Ovary (tissue), 9 donors: ENCODE measurements around the gene PADI1. TPM values are rescaled to one million over a fixed set of nuclear protein-coding genes. Genes with fewer than 3 reads are reported as not detected.

Experiments used
- DNase-seq, 5 donors: peaks; one replicate each; pipeline ENCODE4 v3.0.0-alpha.2; 2019 to 2020
- H3K27ac ChIP-seq, 2 donors: fragments of 200-600 bp; one replicate each; pipeline versions ENCODE4 v1.5.1 to v1.8.0; 2019 to 2022
- H3K27me3 ChIP-seq: fragments of 200-600 bp; one replicate; pipeline ENCODE4 v1.8.0; 2022
- H3K36me3 ChIP-seq: fragments of 200-600 bp; sonication (generic); one replicate; pipeline ENCODE4 v1.5.1; 2019
- H3K4me1 ChIP-seq: one replicate; pipeline ENCODE4 v1.8.1; 2013; ENCODE audit warnings: mild to moderate bottlenecking, moderate library complexity; ENCODE audit not compliant: insufficient read depth
- H3K4me3 ChIP-seq: fragments of 200-600 bp; sonication (generic); one replicate; pipeline ENCODE4 v1.5.1; 2017
- H3K9me3 ChIP-seq, 2 donors: fragments of 200-600 bp in 1 of 2; sonication (generic) in 1 of 2; one replicate each; pipeline versions ENCODE4 v1.5.1 to v1.8.1; 2013 to 2019; ENCODE audit warnings: mild to moderate bottlenecking in 1 of 2, moderate library complexity in 1 of 2
- EP300 ChIP-seq: sonication (generic); formaldehyde crosslinking; IDR thresholded peaks from one replicate; pipeline ENCODE4 v1.6.1; 2017; ENCODE audit warnings: antibody characterized with exemption
- POLR2A ChIP-seq: fragments of 450-650 bp; IDR thresholded peaks from one replicate; pipeline ENCODE4 v1.6.1; 2017; ENCODE audit warnings: antibody characterized with exemption, mild to moderate bottlenecking, moderate library complexity
- WGBS, 3 donors: extraction: QIAGEN DNeasy Blood & Tissue Kit in 1 of 3; methylation state at CpG; one replicate each; pipeline versions ENCODE4 v1.1.5 to v1.1.7; 2013 to 2017; 5-methylcytosine and 5-hydroxymethylcytosine counted together
- intact Hi-C, 4 donors: fragments of 100-400 bp; cut with DNase I; formaldehyde crosslinking; loops; one replicate each; pipeline versions ENCODE4 v1.11.0 to v1.15.1; 2022 to 2023
- polyA plus RNA-seq, 2 donors: library from polyadenylated mRNA; stranded (reverse); fragments of 200-250 nt in 1 of 2; fragments of 350-450 nt in 1 of 2; fragmentation: Illumina TruSeq in 1 of 2; extraction: RNeasy Lipid Tissue Mini Kit (QIAGEN cat#74804) in 1 of 2; gene quantifications; one replicate each; pipeline ENCODE4 v1.2.3, GENCODE V29; 2013 to 2014
- total RNA-seq, 7 donors: library from RNA; depleted of rRNA in 2 of 7; stranded (reverse); fragments of >200 nt in 2 of 7; fragmentation: NEBNext Ultra II Directional in 3 of 7; extraction: Animal tissue kit (Norgen Biotek cat#: 25700) in 3 of 7; gene quantifications; one replicate each; pipeline versions ENCODE4 v1.1.0 to v1.2.4, GENCODE V29; 2016 to 2023
- TF ChIP-seq, protein P1 (sequence below), 3 donors: fragments of 450-650 bp in 2 of 3; fragments of 200-600 bp in 1 of 3; IDR thresholded peaks; one replicate each; pipeline versions ENCODE4 v1.5.1 to v1.8.0; 2016 to 2022; ENCODE audit warnings: antibody characterized with exemption in 3 of 3, mild to moderate bottlenecking in 1 of 3
- donor health status: DM: no; HTN: no; CAD: no; lungs with moderate emphysema.
- donor health status: DM: no; HTN: no; CAD: no.
- donor health status: Bipolar disorder and iron deficiency.
- donor health status: DM: yes; HTN: yes; CAD: no.
- donor health status: DM: no; HTN: no; CAD: no.
- donor health status: DM: yes; HTN: yes; CAD: no.

The PADI1 gene
- total and polyA plus RNA-seq, 9 donors, result 0.07 TPM; not detected in 8

- no peaks in the 10 kb centered on the region for H3K9me3 ChIP-seq
- H3K36me3 ChIP-seq, result no peaks in the 10 kb centered on the region
- no peak overlapping the region for H3K27ac ChIP-seq
- H3K4me1 ChIP-seq, result no peaks in the 10 kb centered on the region
- DNase-seq, result peak in 1 of 5 donors; percentile 4
- no peak overlapping the region for H3K4me3 ChIP-seq
- no peaks in the 10 kb centered on the region for H3K27me3 ChIP-seq
- 62 to 63% (median 63%) methylated on average over 9 of the region's 9 CpGs for WGBS, 3 donors
- TF ChIP-seq POLR2A (no peak), EP300 (no peak)
- TF ChIP-seq, protein P1, sequence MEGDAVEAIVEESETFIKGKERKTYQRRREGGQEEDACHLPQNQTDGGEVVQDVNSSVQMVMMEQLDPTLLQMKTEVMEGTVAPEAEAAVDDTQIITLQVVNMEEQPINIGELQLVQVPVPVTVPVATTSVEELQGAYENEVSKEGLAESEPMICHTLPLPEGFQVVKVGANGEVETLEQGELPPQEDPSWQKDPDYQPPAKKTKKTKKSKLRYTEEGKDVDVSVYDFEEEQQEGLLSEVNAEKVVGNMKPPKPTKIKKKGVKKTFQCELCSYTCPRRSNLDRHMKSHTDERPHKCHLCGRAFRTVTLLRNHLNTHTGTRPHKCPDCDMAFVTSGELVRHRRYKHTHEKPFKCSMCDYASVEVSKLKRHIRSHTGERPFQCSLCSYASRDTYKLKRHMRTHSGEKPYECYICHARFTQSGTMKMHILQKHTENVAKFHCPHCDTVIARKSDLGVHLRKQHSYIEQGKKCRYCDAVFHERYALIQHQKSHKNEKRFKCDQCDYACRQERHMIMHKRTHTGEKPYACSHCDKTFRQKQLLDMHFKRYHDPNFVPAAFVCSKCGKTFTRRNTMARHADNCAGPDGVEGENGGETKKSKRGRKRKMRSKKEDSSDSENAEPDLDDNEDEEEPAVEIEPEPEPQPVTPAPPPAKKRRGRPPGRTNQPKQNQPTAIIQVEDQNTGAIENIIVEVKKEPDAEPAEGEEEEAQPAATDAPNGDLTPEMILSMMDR (IDR thresholded peaks at IDR 0.05), result no peak
- intact Hi-C loops, result no loop called here
These were observed 3.5 kb upstream of the PADI1 start for GRCh38 chr1:17201201-17202021.

- TF ChIP-seq EP300, result no peak
- TF ChIP-seq, protein P1 (IDR thresholded peaks at IDR 0.05), result no peak
- TF ChIP-seq POLR2A, result no peak
- intact Hi-C loops, result no loop called here
- H3K27ac ChIP-seq, result no peak overlapping the region
- H3K36me3 ChIP-seq, result no peaks in the 10 kb centered on the region
- WGBS, 3 donors, result 91 to 95% (median 94%) methylated on average over 7 of the region's 7 CpGs
- no peaks in the 10 kb centered on the region for H3K4me1 ChIP-seq
- H3K4me3 ChIP-seq, result no peak overlapping the region
- no peaks in the 10 kb centered on the region for H3K9me3 ChIP-seq
- H3K27me3 ChIP-seq, result no peaks in the 10 kb centered on the region
- DNase-seq, result no peak
These were observed 724 bp downstream of the PADI1 start for GRCh38 chr1:17205652-17206051.

GRCh38 chr1:17206196-17206595 lies 1.3 kb downstream of the PADI1 start:
- Histone ChIP-seq H3K27ac (no peak overlapping the region), H3K4me3 (no peak overlapping the region), H3K9me3 (no peaks in the 10 kb centered on the region), H3K27me3 (no peaks in the 10 kb centered on the region), H3K4me1 (no peaks in the 10 kb centered on the region), H3K36me3 (no peaks in the 10 kb centered on the region)
- WGBS, 3 donors, result 51 to 58% (median 55%) methylated on average over 4 of the region's 4 CpGs
- no peak for DNase-seq
- TF ChIP-seq, protein P1 (IDR thresholded peaks at IDR 0.05), result no peak
- TF ChIP-seq POLR2A (no peak), EP300 (no peak)
- intact Hi-C loops, result no loop called here

DNA sequence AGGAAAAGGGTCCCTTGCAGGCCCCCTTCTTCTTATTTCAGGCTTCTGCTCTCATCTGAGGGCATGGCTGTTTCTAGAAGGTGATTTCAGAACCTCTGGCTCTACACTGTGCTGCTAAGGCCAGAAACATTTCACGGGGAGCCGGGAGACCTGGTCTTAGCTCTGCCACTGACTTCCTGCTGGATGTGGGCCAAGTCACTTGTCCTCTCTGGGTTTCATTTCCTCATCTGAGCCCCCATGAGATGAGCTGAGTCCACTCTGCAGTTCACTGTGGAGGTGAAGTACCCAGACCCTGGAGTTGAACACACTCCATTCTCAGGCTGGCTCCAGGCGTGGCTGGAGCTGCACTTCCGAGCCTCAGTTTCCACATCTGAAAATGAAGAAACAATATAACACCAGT lies 2.1 kb downstream of the PADI1 start:
- TF ChIP-seq, protein P1 (IDR thresholded peaks at IDR 0.05), result no peak
- TF ChIP-seq EP300 (no peak), POLR2A (no peak)
- H3K36me3 ChIP-seq, result no peaks in the 10 kb centered on the region
- H3K4me1 ChIP-seq, result no peaks in the 10 kb centered on the region
- H3K9me3 ChIP-seq, result no peaks in the 10 kb centered on the region
- no peak overlapping the region for H3K4me3 ChIP-seq
- no peak overlapping the region for H3K27ac ChIP-seq
- WGBS, 3 donors, result 59 to 71% (median 66%) methylated on average over 4 of the region's 4 CpGs
- intact Hi-C loops, result no loop called here
- DNase-seq, result no peak
- no peaks in the 10 kb centered on the region for H3K27me3 ChIP-seq
